Adipose tissue (tissue), 3 donors: Measurements from ENCODE around the gene AGAP3. TPM values are rescaled to one million over a fixed set of nuclear protein-coding genes. Genes with fewer than 3 reads are reported as not detected.

ENCODE experiments used
- H3K27ac ChIP-seq: one replicate; pipeline ENCODE4 v1.5.1; 2013; ENCODE audit warnings: low read depth, low read length
- WGBS, 3 donors: extraction: QIAGEN DNeasy Blood & Tissue Kit; methylation state at CpG; one replicate each; pipeline ENCODE4 v1.1.7; 2013; 5-methylcytosine and 5-hydroxymethylcytosine counted together
- polyA plus RNA-seq, 3 donors: library from polyadenylated mRNA; stranded (reverse); fragments of 200-250 nt; gene quantifications; one replicate each; pipeline ENCODE4 v1.2.3, GENCODE V29; 2013
- donor health status: healthy with polysubstance abuse.
- donor health status: Bipolar disorder and iron deficiency.
- donor health status: healthy.

Gene AGAP3
- polyA plus RNA-seq, 3 donors = 35.9 to 67.0 (median 51.9) TPM

DNA sequence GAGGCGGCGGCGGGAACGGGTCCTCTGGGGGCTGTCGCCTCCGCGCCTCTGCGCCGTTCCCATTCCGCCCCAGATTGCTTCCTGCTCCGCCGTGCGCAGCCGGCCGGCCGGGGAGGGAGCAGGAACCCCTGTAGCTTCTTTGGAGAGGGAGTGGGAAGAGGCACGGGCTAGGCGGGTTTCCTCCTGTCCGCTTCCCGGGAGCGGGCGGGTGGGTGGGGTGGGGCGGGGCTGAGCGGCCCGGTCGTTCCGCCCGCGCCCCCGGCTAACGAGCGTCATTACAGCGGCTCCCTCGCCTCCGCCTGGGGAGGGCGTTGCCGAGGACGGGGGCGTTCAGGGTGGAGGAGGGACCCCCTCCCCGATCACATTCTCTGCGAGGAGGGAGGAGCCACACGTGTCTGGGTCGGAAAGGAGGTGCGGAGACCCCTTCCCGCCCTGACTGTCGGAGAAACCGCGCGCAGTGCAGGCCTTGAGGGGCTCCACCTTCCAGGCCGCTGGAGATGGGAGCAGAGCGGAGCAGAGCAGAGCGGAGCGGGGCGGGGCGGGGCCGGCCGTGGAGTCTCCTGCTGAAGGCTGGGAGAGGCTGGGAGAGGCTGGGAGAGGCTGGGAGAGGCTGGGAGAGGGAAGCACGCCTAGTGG is 39.7 kb downstream of the AGAP3 start:
- H3K27ac ChIP-seq = no peak overlapping the region
- 48 to 57% (median 57%) methylated on average over 47 to 58 of the region's 58 CpGs for WGBS, 3 donors

DNA sequence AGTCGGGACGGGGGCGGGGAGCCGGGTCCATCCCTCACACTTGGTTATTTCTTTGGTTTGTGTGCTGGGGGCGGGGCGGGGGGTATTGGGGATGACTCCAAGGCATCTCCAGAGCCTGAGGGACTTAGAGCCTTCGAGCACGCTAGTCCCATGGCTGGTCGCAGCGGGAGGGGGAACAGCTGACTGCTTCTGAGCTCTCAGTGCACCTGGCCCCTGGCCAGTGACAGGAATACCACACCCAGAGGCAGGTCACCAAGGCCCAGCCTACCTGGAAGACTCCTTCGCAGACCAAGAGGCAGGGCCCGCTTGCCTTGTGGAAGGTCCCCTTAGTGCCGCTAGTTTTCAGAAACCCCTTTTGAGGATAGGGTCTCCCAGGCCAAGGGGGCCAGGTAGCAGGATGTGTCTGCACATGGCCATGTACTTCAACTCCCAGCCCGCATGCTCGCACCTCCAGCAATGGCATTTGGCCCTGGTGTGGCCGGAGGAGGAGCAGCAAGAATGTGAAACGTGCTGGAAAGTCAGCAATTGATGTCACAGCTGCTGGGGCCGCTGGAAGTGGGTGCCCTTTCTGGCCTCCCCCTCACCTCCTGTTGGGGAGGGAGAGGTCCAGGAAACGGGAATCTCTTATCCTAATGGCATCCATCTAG is 40.3 kb downstream of the AGAP3 start:
- WGBS, 3 donors = 74 to 82% (median 76%) methylated on average over 19 of the region's 19 CpGs
- H3K27ac ChIP-seq = no peak overlapping the region

DNA sequence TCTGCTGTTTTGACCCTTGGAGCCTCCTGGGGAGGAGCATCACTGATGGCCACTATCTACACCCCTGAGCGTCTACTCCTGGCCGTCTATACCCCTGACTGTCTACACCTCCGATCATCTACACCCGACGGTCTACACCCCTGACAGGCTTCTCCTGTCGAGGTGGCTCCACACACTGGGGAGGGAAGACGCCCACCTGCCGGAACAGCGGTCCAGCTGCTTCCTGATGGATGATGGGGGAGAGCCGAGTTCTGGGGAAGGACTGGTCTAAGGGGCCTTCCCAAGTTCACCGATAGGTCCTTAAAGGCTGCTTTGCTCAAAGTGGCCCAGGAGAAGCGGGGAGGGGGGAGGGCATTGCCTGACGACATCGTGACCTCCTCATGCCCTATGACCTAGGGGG is 41.9 kb downstream of the AGAP3 start:
- no peak overlapping the region for H3K27ac ChIP-seq
- WGBS, 3 donors = 80 to 92% (median 81%) methylated on average over 14 of the region's 14 CpGs

GRCh38 chr7:151128716-151129115 is 42.4 kb downstream of the AGAP3 start:
- no peak overlapping the region for H3K27ac ChIP-seq
- WGBS, 3 donors = 95 to 96% (median 95%) methylated on average over 8 of the region's 8 CpGs

- 89 to 91% (median 90%) methylated on average over 24 to 28 of the region's 28 CpGs for WGBS, 3 donors
- no peak overlapping the region for H3K27ac ChIP-seq
Observed at GRCh38 chr7:151129117-151129959, 43.1 kb downstream of the AGAP3 start.

DNA sequence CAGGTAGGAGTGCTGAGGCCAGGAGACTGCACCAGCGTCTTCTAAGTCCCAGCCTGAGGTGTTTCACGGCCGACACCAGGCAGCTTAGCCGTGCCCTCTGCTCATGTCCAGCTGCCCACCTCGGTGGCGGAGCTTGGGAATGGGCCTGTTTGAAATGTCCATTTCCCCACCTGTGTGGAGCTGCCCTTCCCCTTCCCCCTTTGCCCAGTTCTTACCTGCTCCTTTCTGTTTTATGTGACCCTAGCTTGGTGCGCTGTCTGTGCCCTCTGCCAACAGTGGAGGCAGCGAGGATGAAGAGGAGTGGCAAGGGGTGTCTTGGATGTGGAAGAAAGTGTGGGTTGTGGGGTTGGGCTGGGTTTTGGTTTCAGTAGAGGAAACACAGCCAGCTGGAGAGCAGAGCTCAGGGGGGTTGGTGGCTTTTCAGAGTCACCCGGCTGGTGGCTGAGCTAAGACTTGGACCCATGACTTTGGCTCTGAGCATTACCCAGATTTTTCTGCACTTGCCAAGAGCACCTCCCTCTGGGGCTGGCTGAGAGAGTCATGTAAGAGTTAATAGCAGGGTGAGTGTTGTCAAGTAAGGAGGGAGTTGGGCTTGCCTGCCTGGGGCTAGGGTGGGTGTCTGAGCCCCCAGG is 43.8 kb downstream of the AGAP3 start:
- no peak overlapping the region for H3K27ac ChIP-seq
- 92 to 95% (median 93%) methylated on average over 9 of the region's 9 CpGs for WGBS, 3 donors

DNA sequence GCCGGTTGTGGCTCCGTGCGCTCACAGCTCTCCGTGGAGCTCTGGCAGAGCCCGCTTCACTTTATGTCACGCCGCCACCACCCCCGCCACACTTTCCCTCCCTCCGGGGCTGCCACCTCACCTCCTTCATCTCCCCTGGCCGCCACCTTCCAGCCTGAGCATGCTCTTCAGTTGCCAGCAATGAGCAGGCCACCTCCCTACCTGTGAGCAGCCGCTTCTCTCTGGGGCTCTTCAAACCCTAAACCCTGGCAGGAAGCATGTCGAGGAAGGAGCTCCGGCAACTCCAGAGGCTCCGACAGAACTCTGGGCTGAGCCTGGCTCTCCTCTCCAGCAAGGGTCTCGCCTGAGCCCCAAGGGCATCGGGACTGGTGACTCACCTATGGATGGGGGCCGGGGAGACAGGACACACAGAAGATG is 44.5 kb downstream of the AGAP3 start:
- 90 to 96% (median 92%) methylated on average over 17 of the region's 17 CpGs for WGBS, 3 donors
- H3K27ac ChIP-seq = no peak overlapping the region

DNA sequence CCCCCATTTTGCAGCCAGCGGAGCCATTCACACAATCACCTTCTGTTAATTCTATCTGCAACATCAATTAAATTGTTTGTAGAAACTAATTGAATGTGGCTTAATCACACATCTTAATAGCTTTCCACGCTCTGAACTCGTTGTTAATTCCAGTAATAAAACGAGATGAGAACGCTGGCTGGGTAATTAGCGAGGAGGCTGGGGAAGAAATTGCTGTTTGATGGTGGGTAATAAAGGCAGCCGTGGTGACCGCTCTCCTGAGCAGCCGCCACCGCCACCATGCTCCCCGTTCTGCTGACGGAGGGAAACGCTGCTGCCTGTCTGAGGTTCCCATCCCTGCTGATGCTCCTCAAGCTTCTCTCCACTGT is 44.9 kb downstream of the AGAP3 start:
- H3K27ac ChIP-seq = no peak overlapping the region
- WGBS, 3 donors = 87 to 94% (median 93%) methylated on average over 13 of the region's 13 CpGs

GRCh38 chr7:151131592-151132293 is 45.5 kb downstream of the AGAP3 start:
- no peak overlapping the region for H3K27ac ChIP-seq
- 74 to 80% (median 78%) methylated on average over 19 of the region's 19 CpGs for WGBS, 3 donors

GRCh38 chr7:151132461-151133205 is 46.4 kb downstream of the AGAP3 start:
- WGBS, 3 donors = 94 to 96% (median 95%) methylated on average over 21 of the region's 21 CpGs
- no peak overlapping the region for H3K27ac ChIP-seq

GRCh38 chr7:151133266-151133985 is 47.2 kb downstream of the AGAP3 start:
- 85 to 96% (median 91%) methylated on average over 15 to 16 of the region's 16 CpGs for WGBS, 3 donors
- no peak overlapping the region for H3K27ac ChIP-seq

GRCh38 chr7:151133986-151134742 is 47.9 kb downstream of the AGAP3 start:
- WGBS, 3 donors = 89 to 94% (median 92%) methylated on average over 24 of the region's 24 CpGs
- no peak overlapping the region for H3K27ac ChIP-seq

DNA sequence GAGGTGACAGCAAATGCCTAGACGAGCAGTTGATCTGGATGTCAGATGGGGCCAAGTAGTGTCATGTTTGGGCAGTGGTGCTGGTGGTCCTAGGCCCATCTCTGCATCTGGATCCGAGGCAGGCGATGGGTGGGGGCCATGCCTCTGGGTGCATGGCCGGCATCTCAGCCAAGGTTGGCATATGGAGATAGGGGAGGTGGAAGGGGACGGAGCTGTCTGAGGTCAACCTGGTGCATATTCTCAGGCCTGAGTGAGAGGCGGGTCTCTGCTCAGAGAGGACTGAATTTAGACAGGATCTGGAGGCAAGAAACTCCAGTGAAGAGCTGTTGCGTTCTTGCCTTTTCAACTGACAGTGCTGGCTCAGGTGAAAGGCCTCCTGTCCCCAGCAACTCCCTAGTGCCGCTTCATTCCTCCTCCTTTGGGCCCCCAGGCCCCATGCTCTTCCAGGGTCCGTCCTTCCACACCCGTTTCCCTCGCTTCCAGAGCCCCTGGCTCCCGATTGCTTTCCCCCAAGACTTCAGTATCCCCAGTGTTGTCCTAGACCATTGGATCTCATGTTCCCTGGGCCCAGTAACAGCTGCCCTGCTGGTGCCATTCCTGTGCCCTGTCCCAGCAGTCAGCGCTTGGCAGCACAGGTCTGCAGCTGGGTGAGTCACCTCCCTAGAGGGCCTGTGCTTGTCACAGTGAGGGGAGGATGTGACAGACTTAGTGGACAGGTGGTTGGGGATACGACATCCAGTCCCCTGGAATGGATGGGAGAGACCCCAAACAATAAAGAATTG is 48.7 kb downstream of the AGAP3 start:
- H3K27ac ChIP-seq = no peak overlapping the region
- WGBS, 3 donors = 94 to 98% (median 95%) methylated on average over 14 of the region's 14 CpGs

- 92 to 95% (median 94%) methylated on average over 5 of the region's 5 CpGs for WGBS, 3 donors
- H3K27ac ChIP-seq = no peak overlapping the region
Observed at GRCh38 chr7:151135525-151135845, 49.2 kb downstream of the AGAP3 start.

DNA sequence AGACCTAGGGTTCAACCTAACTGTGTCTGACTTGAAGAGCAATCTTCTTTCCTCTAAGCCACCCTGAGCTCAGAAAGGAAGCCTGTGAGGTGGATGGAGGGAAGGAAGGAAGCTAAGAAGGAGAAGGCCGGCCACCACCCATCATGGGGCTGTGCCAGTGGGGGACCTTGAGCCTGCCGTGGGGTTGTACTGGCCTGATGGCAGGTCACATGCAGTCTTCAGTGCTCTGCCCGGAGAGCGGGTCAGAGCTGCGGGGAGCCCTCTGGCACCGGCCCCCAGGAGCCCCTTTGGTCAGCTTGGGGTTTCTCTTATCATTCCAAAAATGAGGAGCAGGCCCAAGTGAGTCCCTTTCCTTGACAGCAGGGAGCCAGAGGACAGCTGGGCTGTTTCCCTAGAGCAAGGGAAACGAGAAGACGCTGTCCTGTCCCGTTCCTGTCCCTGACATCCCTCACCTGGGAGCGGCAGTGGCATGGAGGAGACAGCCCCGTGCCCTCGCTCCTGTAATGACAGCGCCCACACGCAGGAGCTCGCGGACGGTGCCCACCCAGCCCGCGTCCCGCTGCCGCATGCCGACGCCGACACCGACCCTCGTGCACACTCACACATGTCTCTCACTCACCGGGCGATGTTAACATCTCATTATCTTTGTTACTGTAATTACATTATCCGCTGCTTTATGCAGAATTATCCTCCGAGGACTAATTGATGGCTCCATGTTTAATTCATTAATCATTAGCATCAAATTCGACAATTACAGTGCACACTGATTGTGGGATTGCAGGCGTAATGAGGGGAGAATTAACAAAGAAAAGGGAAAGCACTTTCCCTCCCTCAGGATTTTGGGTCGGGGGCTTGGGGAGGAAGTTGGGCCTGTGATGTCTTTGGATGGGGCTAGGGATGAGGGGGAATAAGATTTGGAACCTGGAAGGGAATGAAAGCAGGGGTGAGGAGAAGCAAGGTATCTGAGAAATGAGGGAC is 49.9 kb downstream of the AGAP3 start:
- H3K27ac ChIP-seq = no peak overlapping the region
- 91 to 95% (median 94%) methylated on average over 33 of the region's 33 CpGs for WGBS, 3 donors
